Neuronal stem cell (in vitro differentiated cells): ENCODE results near the gene GRAMD1C.

ENCODE experiments used
- DNase-seq: peaks from one replicate; pipeline ENCODE4 v3.0.0-alpha.2; 2013; ENCODE audit warnings: low spot score
- H2AFZ ChIP-seq: one replicate; pipeline ENCODE4 v1.6.1; 2013; ENCODE audit warnings: mild to moderate bottlenecking, low read length, inconsistent platforms
- H2AK5ac ChIP-seq: 2 replicates; pipeline ENCODE4 v1.6.1; 2013; ENCODE audit warnings: low read depth, mild to moderate bottlenecking, inconsistent platforms, low read length, moderate library complexity, mixed read lengths
- H2BK120ac ChIP-seq: 2 replicates; pipeline ENCODE4 v1.6.1; 2013; ENCODE audit warnings: low read depth, mild to moderate bottlenecking, inconsistent platforms, low read length, moderate library complexity, mixed read lengths
- H2BK12ac ChIP-seq: one replicate; pipeline ENCODE4 v1.6.1; 2013; ENCODE audit warnings: low read length, inconsistent platforms
- H2BK15ac ChIP-seq: 2 replicates; pipeline ENCODE4 v1.6.1; 2013; ENCODE audit warnings: mild to moderate bottlenecking, low read length, inconsistent platforms, mixed read lengths
- H2BK5ac ChIP-seq: one replicate; pipeline ENCODE4 v1.6.1; 2013; ENCODE audit warnings: inconsistent platforms, mild to moderate bottlenecking, low read length, moderate library complexity
- H3K14ac ChIP-seq: one replicate; pipeline ENCODE4 v1.6.1; 2013; ENCODE audit warnings: low read length, inconsistent platforms
- H3K18ac ChIP-seq: 2 replicates; pipeline ENCODE4 v1.6.1; 2013; ENCODE audit warnings: low read length, inconsistent platforms
- H3K23ac ChIP-seq: 2 replicates; pipeline ENCODE4 v1.6.1; 2013; ENCODE audit warnings: low read depth, mild to moderate bottlenecking, mixed read lengths, low read length, inconsistent platforms; ENCODE audit not compliant: poor library complexity
- H3K27ac ChIP-seq: replicated peaks from 3 replicates; pipeline ENCODE4 v1.5.1; 2013; ENCODE audit warnings: low read length, inconsistent platforms
- H3K27me3 ChIP-seq, 3 experiments: 2 replicates each; pipeline ENCODE4 v1.6.1; 2013; ENCODE audit warnings: low read length in 3 of 3, mild to moderate bottlenecking in 2 of 3, inconsistent platforms in 1 of 3, low read depth in 1 of 3, mixed read lengths in 1 of 3, moderate library complexity in 1 of 3; ENCODE audit not compliant: control insufficient read depth in 3 of 3, insufficient read depth in 3 of 3
- H3K36me3 ChIP-seq, 2 donors: replicated peaks in 1 of 2; 2 replicates each; pipeline ENCODE4 v1.6.1; 2013; ENCODE audit warnings: low read length in 2 of 2; ENCODE audit not compliant: control insufficient read depth in 2 of 2, insufficient read depth in 2 of 2
- H3K4ac ChIP-seq: 2 replicates; pipeline ENCODE4 v1.6.1; 2013; ENCODE audit warnings: inconsistent platforms, mild to moderate bottlenecking, low read length, moderate library complexity
- H3K4me1 ChIP-seq, 2 donors: 1 replicate in 1 of 2; 2 replicates in 1 of 2; pipeline ENCODE4 v1.6.1; 2013; ENCODE audit warnings: low read length in 2 of 2, low read depth in 1 of 2; ENCODE audit not compliant: control insufficient read depth in 2 of 2, insufficient read depth in 1 of 2
- H3K4me2 ChIP-seq: one replicate; pipeline ENCODE4 v1.6.1; 2013; ENCODE audit warnings: mild to moderate bottlenecking, low read length, inconsistent platforms; ENCODE audit not compliant: insufficient read depth, poor library complexity, severe bottlenecking
- H3K4me3 ChIP-seq, 2 donors: 2 replicates each; pipeline ENCODE4 v1.5.1; 2013; ENCODE audit warnings: low read length in 2 of 2, mild to moderate bottlenecking in 2 of 2, inconsistent platforms in 1 of 2, moderate library complexity in 1 of 2
- H3K79me1 ChIP-seq: one replicate; pipeline ENCODE4 v1.6.1; 2013; ENCODE audit warnings: low read depth, mild to moderate bottlenecking, inconsistent platforms, low read length, moderate library complexity
- H3K9ac ChIP-seq: one replicate; pipeline ENCODE4 v1.6.1; 2013; ENCODE audit warnings: mild to moderate bottlenecking, low read depth, low read length, inconsistent platforms; ENCODE audit not compliant: poor library complexity
- H3K9me3 ChIP-seq, 2 donors: replicated peaks in 1 of 2; 2 replicates each; pipeline versions ENCODE3 to v1.6.1; 2013; ENCODE audit warnings: low read length in 2 of 2, mild to moderate bottlenecking in 2 of 2, inconsistent platforms in 1 of 2, low read depth in 1 of 2, mixed read lengths in 1 of 2, moderate library complexity in 1 of 2; ENCODE audit not compliant: control insufficient read depth in 2 of 2, insufficient read depth in 1 of 2
- H4K8ac ChIP-seq: one replicate; pipeline ENCODE4 v1.6.1; 2013; ENCODE audit warnings: low read depth, mild to moderate bottlenecking, inconsistent platforms, low read length, moderate library complexity
- H4K91ac ChIP-seq: one replicate; pipeline ENCODE4 v1.6.1; 2013; ENCODE audit warnings: low read length, low read depth, mild to moderate bottlenecking, inconsistent platforms; ENCODE audit not compliant: poor library complexity
- WGBS, 2 donors: extraction: QIAGEN DNeasy Blood & Tissue Kit; methylation state at CpG; one replicate each; pipeline ENCODE4 v1.1.7; 2013; ENCODE audit warnings: missing lambda C conversion rate in 2 of 2, mixed read lengths in 1 of 2; ENCODE audit not compliant: insufficient read length in 2 of 2, insufficient replicate concordance in 1 of 2; ENCODE audit errors: extremely low coverage in 2 of 2; 5-methylcytosine and 5-hydroxymethylcytosine counted together

Gene GRAMD1C

DNA sequence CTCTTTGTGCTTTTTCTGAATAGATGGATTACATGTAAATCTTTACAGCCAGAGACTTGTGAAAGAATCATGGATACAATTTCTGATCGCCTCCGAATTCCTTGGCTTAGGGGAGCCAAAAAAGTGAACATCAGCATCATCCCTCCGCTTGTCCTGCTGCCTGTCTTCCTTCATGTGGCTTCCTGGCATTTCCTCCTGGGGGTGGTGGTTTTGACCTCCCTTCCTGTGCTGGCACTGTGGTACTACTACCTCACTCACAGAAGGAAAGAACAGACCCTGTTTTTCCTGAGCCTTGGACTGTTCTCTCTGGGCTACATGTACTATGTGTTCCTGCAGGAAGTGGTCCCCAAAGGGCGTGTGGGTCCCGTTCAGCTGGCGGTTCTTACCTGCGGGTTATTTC is 115.1 kb downstream of the GRAMD1C start:
- Histone ChIP-seq H3K27me3 (peaks cover 0 to 21% (median 6%) of the 10 kb centered on the region in 3 experiments), H3K23ac (no peak overlapping the region), H3K27ac (no peak overlapping the region), H2AFZ (no peak overlapping the region), H3K4me1 (no peaks in the 10 kb centered on the region), H3K36me3 (no peaks in the 10 kb centered on the region), H2BK15ac (no peak overlapping the region), H3K79me1 (no peaks in the 10 kb centered on the region), H4K8ac (no peak overlapping the region), H3K9me3 (no peaks in the 10 kb centered on the region), H3K14ac (no peak overlapping the region), H2BK5ac (no peak overlapping the region), H2BK120ac (no peak overlapping the region), H3K18ac (no peak overlapping the region), H4K91ac (no peak overlapping the region), H2AK5ac (no peak overlapping the region), H2BK12ac (no peak overlapping the region), H3K4me2 (no peak overlapping the region), H3K4ac (no peak overlapping the region), H3K4me3 (no peak overlapping the region), H3K9ac (no peak overlapping the region)
- no CpG with 5 or more reads among the region's 7 CpGs for WGBS, 2 donors
- DNase-seq, result no peak

DNA sequence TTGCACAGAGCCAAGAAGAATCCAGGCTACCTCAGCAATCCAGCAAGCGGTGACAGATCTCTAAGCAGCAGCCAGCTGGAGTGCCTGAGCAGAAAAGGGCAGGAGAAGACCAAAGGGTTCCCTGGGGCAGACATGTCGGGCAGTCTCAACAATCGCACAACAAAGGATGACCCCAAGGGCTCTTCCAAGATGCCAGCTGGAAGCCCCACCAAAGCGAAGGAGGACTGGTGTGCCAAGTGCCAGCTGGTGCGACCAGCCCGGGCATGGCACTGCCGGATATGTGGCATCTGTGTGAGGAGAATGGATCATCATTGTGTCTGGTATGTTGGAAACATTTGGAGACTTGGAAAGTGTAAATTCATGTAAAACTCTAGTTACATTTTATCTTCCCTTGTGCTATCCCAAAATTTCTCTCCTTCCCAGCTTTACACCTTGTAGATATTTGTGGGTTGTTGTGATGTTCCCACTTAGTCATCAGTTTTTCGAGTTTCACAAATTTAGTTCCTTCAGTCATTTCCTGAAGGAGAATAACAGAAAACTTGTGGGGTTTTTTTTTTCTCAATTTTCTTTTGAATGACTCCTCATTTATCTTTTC is 115.6 kb downstream of the GRAMD1C start:
- no peak overlapping the region for H3K4me2 ChIP-seq
- no peak overlapping the region for H3K23ac ChIP-seq
- no peaks in the 10 kb centered on the region for H3K79me1 ChIP-seq
- H2BK120ac ChIP-seq, result no peak overlapping the region
- no peaks in the 10 kb centered on the region for H3K9me3 ChIP-seq
- H3K18ac ChIP-seq, result no peak overlapping the region
- DNase-seq, result no peak
- no peak overlapping the region for H2BK15ac ChIP-seq
- no peak overlapping the region for H2BK5ac ChIP-seq
- no peak overlapping the region for H4K8ac ChIP-seq
- H3K27me3 ChIP-seq, result peaks cover 0 to 15% (median 1%) of the 10 kb centered on the region in 3 experiments
- no peak overlapping the region for H3K4me3 ChIP-seq
- no peak overlapping the region for H4K91ac ChIP-seq
- no peak overlapping the region for H3K9ac ChIP-seq
- no peak overlapping the region for H2AK5ac ChIP-seq
- H3K27ac ChIP-seq, result no peak overlapping the region
- H3K4me1 ChIP-seq, result no peaks in the 10 kb centered on the region
- H3K14ac ChIP-seq, result no peak overlapping the region
- WGBS, 2 donors, result no CpG with 5 or more reads among the region's 8 CpGs
- H3K36me3 ChIP-seq, result no peaks in the 10 kb centered on the region
- no peak overlapping the region for H2AFZ ChIP-seq
- no peak overlapping the region for H3K4ac ChIP-seq
- H2BK12ac ChIP-seq, result no peak overlapping the region

- no peak for DNase-seq
- Histone ChIP-seq H4K91ac (no peak overlapping the region), H3K4me2 (no peak overlapping the region), H3K4me3 (no peak overlapping the region), H3K79me1 (no peaks in the 10 kb centered on the region), H3K14ac (no peak overlapping the region), H3K18ac (no peak overlapping the region), H2AFZ (no peak overlapping the region), H3K23ac (no peak overlapping the region), H3K27me3 (no peaks in the 10 kb centered on the region), H3K9ac (no peak overlapping the region), H2AK5ac (no peak overlapping the region), H2BK12ac (no peak overlapping the region), H3K4ac (no peak overlapping the region), H3K36me3 (no peaks in the 10 kb centered on the region), H3K27ac (no peak overlapping the region), H2BK5ac (no peak overlapping the region), H3K4me1 (no peaks in the 10 kb centered on the region), H3K9me3 (no peaks in the 10 kb centered on the region), H4K8ac (no peak overlapping the region), H2BK120ac (no peak overlapping the region), H2BK15ac (no peak overlapping the region)
- WGBS, 2 donors, result no CpG with 5 or more reads among the region's 3 CpGs
Observed at GRCh38 chr3:113963879-113964278, 125.3 kb downstream of the GRAMD1C start.

GRCh38 chr3:113966172-113966571 is 127.6 kb downstream of the GRAMD1C start:
- Histone ChIP-seq H2BK15ac (no peak overlapping the region), H3K4me2 (no peak overlapping the region), H3K79me1 (no peaks in the 10 kb centered on the region), H2BK120ac (no peak overlapping the region), H3K9ac (no peak overlapping the region), H3K36me3 (no peaks in the 10 kb centered on the region), H2BK5ac (no peak overlapping the region), H2AK5ac (no peak overlapping the region), H3K4ac (no peak overlapping the region), H3K18ac (no peak overlapping the region), H2AFZ (no peak overlapping the region), H3K4me3 (no peak overlapping the region), H3K23ac (no peak overlapping the region), H3K4me1 (no peaks in the 10 kb centered on the region), H4K8ac (no peak overlapping the region), H3K27ac (no peak overlapping the region), H2BK12ac (no peak overlapping the region), H3K27me3 (no peaks in the 10 kb centered on the region), H4K91ac (no peak overlapping the region), H3K14ac (no peak overlapping the region), H3K9me3 (no peaks in the 10 kb centered on the region)
- no peak for DNase-seq
- WGBS, 2 donors, result no CpG with 5 or more reads among the region's 2 CpGs
